GM18505 (cell line): ENCODE results near the gene DTNB.

Experiments used
- ATAC-seq: cut with Tn5 transposase; IDR thresholded peaks from one replicate; pipeline ENCODE4 v1.9.1; 2021; ENCODE audit not compliant: unreplicated experiment
- POLR2A ChIP-seq: IDR thresholded peaks from 4 replicates; pipeline ENCODE4 v1.6.1; 2011; ENCODE audit warnings: borderline replicate concordance; ENCODE audit not compliant: insufficient read depth, insufficient read length; ENCODE audit errors: extremely low read depth

DTNB gene

GRCh38 chr2:25598332-25598731 lies 75.0 kb downstream of the DTNB start:
- TF ChIP-seq POLR2A, result no peak

DNA sequence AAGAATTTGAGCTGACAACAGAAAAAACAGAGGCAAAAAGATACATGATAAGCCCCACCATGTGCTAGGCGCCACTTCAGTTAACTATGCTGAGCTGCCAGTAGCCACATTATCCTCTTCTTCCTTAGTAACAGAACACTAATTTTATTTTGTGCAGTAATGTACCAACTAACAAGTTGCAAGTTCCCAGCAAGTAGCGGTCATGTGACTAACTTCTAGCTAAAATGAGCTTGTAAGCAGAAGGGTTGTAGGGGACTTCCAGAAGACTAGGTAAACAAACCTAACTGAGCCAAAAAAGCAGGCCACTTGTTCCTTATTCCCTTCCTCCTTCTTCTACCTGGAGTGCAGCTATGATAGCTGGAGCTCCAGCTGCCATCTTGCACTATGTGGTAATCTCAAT lies 75.5 kb downstream of the DTNB start:
- ATAC-seq, result no peak
- no peak for TF ChIP-seq POLR2A

More at GRCh38 chr2:25598332-25598731, 75.0 kb downstream of the DTNB start:
- no peak for ATAC-seq

GRCh38 chr2:25596516-25597244 lies 76.7 kb downstream of the DTNB start:
- no peak for TF ChIP-seq POLR2A
- ATAC-seq, result no peak

DNA sequence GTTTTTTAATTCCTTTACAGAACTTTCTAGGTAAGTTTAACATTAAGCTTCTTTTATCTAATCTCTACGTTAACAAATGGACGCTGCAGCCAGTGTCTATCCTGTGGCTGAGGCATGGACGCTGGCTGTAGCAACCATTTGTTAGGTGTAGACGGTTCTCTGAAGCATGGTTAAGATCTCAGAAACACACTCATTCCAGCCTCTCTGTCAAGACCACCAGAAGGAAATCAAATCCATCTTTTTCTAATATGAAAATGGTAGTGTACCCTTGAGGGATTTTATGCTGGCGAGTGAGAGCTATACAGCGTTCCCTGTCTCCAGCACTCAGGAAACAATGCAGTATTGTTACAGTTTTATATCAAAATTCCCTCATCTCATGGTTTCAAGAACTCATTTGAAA lies 78.0 kb downstream of the DTNB start:
- no peak for TF ChIP-seq POLR2A
- ATAC-seq, result no peak

DNA sequence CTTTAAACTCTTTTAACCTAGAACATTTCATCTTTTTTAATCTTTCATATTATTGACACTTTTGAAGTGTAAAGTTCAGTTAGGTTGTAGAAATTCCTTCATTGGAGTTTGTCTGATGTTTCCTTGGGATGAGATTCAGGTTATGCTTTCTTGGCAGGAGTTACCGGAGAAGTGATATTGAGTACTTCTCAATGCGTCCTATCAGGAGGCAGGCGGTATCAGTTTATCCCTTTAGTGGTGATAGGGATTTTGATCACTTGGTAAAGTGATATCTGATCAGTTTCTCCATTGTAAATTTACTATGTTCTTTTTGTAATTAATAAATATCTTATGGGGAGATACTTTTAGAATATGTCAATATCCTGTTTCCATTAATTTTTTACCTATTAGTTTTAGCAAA lies 78.4 kb downstream of the DTNB start:
- no peak for TF ChIP-seq POLR2A
- no peak for ATAC-seq

- ATAC-seq, result no peak
- no peak for TF ChIP-seq POLR2A
Observed at GRCh38 chr2:25592766-25593292, 80.5 kb downstream of the DTNB start.

- ATAC-seq, result no peak
- no peak for TF ChIP-seq POLR2A
Observed at GRCh38 chr2:25590921-25591505, 82.4 kb downstream of the DTNB start.

DNA sequence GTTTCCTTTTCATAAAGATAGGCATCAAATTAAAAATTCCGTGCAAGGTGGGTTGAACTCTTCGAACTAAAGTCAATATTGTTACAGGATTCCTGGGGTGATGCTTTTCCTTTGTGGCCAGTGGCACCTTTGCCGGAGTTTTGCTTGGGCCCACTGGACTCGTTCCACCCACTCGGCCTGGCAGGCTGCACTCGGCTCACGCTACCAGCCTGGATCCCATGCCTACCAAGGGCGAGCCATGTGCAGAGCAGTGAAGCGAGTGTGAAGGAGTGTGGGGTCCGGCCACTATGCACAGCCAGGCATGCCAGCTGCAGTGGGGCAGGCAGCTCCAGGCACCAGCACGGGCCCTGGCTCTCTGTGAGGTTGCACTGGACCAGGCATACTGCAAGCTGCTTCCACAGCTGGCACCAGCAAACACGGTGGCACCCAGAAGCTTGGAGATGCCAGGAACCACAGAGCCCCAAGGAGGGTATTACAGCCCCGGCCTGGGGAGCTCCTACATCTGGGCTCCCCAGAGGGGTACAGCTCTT lies 83.6 kb downstream of the DTNB start:
- no peak for ATAC-seq
- no peak for TF ChIP-seq POLR2A

DNA sequence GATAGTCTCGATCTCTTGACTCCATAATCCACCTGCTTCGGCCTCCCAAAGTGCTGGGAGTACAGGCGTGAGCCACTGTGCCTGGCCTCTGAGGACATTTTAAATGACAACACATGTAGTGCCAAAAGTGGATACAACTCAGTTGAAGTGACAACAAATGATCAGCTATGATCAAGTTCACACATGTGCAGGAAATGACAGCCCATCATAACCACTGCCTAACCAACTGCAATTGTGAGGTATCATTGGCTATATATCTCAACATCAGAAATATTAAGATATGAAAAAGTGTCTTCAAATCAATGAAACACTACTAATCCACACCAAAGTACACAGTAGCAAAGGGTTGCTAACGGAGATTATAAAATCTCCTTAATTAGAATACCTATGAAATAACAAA lies 84.8 kb downstream of the DTNB start:
- no peak for TF ChIP-seq POLR2A
- no peak for ATAC-seq

DNA sequence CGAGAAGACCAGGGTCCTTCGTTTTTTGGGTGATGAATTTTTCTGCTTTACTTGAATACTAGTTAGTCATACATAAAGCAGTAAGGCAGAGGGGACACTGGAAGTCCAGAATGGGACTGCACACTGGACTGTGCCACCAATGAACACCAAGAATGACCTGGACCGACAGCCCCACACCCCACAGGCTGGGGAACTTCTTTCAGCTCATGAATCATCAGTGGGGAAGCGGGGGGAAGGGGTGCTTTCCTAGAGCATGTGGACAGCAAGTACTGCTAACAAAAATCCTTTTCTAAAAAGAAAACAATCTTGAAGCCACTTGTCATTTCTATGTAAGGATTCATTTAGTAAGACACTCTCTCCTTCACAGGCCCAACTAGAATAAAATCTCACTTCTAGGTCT lies 86.0 kb downstream of the DTNB start:
- TF ChIP-seq POLR2A, result no peak
- no peak for ATAC-seq

DNA sequence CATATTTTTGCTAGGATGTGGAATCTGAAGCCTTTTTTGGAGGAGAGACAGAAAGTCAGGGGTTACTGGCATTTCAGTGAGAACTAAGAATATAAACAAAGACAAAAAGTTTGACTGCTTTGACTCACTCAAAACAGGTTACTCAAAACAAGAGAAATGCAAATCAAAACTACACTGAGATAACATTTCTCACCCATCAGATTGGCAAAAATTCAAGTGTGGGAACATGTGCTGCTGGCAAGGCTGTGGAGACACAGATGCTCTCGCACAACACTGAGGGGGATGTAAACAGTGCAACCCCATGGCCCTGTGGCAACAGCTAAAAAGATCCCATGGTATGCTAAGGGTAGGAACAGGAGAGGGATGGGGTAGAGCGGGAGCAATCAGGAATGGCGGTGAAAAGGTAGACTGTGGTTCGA lies 86.6 kb downstream of the DTNB start:
- no peak for TF ChIP-seq POLR2A
- peak; percentile 61 for ATAC-seq

DNA sequence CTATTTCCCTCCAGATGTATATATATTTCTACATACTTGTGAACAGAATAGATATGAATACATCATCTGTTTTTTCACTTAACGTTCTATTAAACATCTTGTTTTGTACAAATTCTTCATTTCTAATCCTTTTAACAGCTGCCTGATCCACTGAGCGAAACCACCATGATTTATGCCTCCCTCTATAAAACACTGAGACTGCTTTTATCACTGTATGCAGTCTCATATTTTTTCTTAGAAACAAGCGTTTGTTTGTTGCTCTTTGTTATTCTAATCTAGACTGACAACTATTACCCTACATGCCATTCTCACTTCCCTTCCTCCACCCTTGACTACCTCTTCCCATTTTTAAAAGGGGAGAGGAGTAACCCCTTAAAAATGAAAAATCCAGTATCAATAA lies 88.2 kb downstream of the DTNB start:
- no peak for TF ChIP-seq POLR2A

GRCh38 chr2:25582077-25582830 lies 91.1 kb downstream of the DTNB start:
- ATAC-seq, result no peak
- TF ChIP-seq POLR2A, result no peak

More for the DNA sequence above, 88.2 kb downstream of the DTNB start:
- no peak for ATAC-seq

DNA sequence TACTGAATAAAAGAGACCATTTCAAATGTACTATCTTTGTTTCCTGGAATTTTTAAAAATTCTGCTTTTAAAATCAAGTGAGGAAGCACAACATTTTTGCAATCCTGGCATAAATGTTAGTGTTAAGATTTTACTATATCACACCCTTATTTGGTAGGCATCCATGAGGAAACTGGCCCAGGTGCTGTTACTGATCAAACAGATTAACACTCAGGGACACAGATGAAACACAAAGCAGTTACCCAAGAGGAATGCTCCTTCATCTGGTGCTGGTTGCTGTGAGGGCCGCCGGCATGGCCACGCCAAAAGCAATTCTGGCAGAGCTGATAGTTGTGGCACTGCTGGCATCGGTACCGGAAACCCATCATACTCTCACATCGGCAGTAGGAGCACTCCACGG lies 96.8 kb downstream of the DTNB start:
- ATAC-seq, result no peak
- no peak for TF ChIP-seq POLR2A

GRCh38 chr2:25572638-25573037 lies 100.7 kb downstream of the DTNB start:
- TF ChIP-seq POLR2A, result no peak
- ATAC-seq, result no peak
